MV-4-11 (cell line): ENCODE measurements around the gene TRIM25.
A peak's percentile ranks its signal among the peaks of the same experiment; 100 is the strongest.

ENCODE experiments used
- DNase-seq: peaks from one replicate; lab custom pipeline; 2025; lab: John Stamatoyannopoulos, UW

Gene TRIM25

DNA sequence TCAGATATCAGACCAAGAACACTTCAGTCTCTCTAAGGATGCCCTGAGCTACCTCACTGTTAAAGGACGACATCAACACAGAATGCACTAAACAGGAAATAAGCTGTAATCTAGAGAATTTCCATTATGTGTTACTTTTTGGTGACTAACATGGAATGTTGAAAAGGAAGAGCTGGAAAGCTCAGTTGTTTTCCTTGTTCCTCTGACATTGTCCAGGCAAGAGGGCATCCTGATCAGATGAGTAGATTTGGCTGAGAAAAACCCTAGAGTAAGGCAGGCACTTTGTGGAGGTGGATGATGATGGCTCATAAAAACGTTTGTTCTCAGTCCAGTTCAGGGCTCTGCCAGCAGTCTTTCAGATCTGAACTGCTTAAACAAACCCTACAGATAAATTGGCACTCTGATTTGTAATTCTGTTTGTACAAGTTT, 45.9 kb downstream of the TRIM25 start:
- no peak for DNase-seq

DNA sequence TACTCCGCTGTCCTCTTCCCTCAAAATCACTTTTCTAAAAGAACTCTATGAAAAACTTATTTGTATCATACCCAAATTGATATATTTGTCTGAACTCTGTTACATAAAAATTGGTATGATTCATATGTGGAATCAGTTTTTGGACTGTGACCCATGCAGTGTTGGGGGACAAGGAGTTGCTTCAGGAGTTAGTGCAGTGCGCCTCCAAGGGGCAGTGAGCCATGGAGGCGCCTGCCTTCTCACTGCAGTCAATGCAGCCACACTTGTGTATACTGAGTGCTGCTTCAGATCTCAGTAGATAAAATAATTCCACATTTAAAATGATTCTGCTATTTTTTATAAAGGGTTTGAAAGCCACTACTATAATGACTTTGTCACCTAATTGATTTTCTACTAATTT, 47.4 kb downstream of the TRIM25 start:
- no peak for DNase-seq

DNA sequence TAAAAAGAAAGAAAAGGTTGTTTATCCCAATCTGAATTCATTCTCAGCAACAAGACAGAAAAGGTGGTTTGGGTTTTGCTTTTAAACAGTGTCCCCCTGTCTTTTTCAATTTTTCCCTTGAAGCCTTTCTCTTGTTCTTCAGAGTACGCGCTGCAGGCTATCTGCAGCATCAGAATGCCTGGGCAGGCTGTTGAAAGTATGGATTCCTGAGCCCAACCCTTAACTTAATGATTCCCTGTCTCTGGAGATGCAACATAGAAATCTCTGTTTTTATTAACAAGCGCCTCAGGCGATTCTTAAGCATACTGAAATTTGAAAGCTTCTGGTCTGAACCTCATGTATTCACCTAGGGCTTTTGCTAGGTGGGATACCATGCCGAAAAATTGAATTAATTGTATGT, 47.8 kb downstream of the TRIM25 start:
- DNase-seq, result no peak

DNA sequence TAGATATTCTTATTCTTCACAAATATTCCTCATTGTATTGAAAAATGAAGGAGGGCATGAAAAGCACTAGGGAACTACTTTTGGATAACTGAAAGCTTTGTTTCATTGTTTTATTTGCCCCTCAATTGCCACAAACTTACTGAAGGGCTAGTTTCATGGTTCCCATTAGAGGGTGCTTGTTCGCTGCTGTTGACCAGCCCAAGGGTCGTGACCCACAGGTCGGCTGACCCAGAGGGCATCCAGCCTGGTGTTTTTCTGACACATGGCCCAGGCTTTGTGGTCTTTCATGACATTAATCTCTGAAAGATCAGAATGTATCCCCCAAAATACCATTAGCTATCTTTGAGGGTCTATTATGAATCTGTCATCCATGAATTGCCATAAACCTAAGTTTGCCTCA, 49.9 kb downstream of the TRIM25 start:
- no peak for DNase-seq

DNA sequence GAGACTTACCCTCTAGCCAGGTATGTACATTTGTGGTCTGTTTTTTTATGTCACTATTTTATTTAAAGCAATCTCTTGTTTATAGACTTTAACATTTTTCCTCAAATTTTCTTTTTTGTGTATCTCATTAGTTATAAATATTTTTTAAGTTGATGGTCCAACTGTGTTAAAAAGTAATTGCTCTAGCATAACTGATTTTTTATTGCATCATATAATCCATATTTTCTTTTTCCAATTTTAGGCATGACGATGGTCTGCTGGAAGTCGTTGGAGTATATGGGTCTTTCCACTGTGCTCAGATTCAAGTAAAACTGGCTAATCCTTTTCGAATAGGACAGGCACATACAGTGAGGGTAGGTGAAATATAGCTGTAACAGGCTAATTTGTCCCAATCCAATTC, 52.0 kb downstream of the TRIM25 start:
- no peak for DNase-seq

DNA sequence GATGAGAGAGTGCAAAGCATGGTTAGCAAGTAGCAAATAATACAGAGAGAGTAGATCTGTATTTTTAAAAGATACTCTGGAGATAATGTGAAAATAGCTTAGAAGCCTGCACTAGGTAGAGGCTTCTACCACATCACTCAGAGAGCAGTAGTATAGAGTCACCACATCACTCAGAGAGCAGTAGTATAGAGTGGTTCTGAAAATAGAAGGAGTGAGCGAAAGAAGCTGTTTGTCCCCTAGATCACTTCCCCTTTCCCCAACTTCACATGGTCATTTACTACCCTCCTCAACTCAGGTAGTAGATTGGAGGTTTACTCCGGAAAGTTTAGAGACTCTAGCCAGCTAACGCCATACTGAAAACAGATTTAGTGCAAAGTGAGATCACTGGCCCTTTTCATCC, 62.8 kb downstream of the TRIM25 start:
- DNase-seq, result peak; percentile 13

DNA sequence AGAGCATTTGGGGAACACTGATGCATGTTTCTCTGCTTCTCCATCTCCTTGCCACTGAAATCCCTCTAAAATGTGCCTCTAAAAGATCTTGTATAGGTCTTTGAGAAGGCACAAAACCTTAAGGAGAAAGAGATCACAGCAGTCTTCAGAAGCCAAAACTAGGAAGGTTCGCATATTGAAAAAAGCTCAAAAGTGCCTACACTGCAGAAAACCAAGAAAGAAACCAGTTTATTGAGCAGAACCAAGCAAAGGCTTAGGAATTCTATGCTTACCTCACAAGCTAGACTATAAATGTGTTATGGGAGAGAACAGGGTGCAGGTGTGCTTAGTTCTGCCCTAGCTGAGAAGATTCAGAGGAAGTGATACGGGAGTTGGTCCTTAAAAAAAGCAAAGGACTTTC, 63.3 kb downstream of the TRIM25 start:
- no peak for DNase-seq

DNA sequence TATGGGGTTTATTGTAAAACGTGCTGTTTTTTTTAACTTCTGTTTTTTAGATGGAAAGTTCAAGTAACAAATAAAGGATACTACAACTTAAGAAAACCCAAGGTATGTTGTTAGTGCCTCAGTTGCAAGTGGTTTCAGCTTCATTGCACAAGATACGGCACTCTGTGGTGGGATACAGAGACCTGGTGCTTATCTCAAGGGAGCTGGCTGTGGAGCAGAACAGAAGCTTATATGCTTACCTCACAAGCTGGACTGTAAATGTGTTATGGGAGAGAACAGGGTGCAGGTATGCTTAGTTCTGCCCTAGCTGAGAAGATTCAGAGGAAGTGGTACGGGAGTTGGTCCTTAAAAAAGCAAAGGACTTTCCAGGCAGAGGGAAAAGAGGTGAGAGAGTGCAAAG, 64.7 kb downstream of the TRIM25 start:
- DNase-seq, result no peak

DNA sequence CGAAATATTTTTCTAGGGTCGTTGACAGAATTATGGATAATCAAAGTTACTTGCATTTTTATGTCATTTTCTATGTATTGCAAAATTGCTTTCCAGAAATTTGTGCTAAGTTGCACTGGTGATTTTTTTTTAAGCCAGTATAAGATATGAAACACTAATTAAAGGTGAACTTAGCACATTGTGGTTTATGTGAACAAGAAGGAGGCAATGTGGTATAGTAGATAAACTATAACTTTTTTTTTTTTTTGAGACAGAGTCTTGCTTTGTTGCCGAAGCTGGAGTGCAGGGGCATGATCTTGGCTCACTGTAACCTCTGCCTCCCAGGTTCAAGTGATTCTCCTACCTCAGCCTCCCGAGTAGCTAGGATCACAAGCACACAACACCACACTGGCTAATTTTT, 66.7 kb downstream of the TRIM25 start:
- DNase-seq, result no peak

DNA sequence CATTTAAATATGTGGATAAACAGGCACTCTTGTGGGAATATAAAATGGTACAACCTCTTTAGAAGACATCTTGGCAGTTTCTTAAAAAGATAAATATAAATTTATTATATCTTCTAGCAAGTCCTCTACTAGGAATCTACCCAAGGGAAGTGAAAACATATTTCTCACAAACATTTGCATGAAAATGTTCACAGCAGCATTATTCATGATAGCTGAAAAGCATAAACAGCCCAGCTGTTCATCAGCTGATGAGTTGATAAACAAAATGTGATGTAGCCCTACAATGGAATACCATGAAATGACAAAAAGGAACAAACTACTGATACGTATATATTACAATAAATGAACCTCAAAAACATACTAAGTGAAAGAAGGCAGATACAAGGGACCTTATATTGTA, 67.9 kb downstream of the TRIM25 start:
- no peak for DNase-seq

DNA sequence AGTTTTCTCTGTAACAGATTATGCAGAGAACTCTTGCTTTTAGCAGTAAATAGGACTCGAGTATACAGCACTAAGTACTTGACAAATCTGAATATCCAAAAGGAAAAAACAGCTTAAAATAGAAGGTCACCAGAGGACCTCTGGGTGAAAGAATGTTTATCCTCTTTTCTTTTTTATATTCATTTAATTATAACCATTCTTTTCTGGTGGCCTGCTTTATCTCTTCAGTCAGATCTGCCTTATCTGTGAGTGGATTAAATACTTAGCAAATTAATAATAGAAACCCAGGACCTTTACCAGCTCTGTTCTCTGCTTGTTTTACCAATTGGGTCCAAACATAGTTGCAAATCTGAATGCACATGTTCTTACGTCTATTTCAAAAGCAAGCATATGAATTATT, 71.3 kb downstream of the TRIM25 start:
- no peak for DNase-seq

DNA sequence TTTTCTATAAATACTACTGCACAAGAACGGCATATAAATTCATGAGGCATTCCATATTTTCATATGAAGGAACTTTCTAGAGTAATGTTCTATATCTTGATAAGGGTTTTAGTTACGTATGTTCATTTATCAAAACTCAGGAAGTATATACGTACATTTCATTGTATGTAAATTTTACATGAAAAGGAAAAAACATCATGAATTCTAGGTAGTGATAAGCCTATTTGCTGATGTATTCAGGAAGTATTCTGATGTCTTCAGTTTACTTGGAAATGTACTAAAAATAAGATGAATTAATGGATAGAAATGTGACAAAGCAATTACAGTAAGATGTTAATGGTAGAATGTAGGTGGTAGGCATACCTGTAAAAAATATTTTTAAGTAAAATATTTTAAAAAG, 75.2 kb downstream of the TRIM25 start:
- DNase-seq, result no peak
